ENCODE results near the gene SLC23A3. TPM values are rescaled to one million over a fixed set of nuclear protein-coding genes. Genes with fewer than 3 reads are reported as not detected.
A peak's percentile ranks its signal among the peaks of the same experiment; 100 is the strongest.

Gene SLC23A3
- total and polyA plus RNA-seq, 4 donors = 0.23 to 2.4 (median 0.66) TPM

GRCh38 chr2:219213486-219214071, 43.8 kb upstream of the SLC23A3 start:
- Histone ChIP-seq H3K27ac (ENCODE audit: low read depth in 1 of 2, low read length in 2 of 2) (no peak overlapping the region), H3K36me3 (ENCODE audit: control insufficient read depth in 4 of 4, insufficient read depth in 3 of 4, low read depth in 1 of 4, low read length in 3 of 4) (peaks cover 11 to 37% (median 15%) of the 10 kb centered on the region in 4 donors), H3K4me3 (ENCODE audit: low read depth in 1 of 3, low read length in 3 of 3) (no peak overlapping the region), H3K9me3 (ENCODE audit: control insufficient read depth in 4 of 4, low read length in 3 of 4) (no peaks in the 10 kb centered on the region), H3K27me3 (ENCODE audit: control insufficient read depth in 4 of 4, insufficient read depth in 4 of 4, low read length in 3 of 4) (no peaks in the 10 kb centered on the region), H3K9ac (ENCODE audit: low read depth in 1 of 2, low read length in 2 of 2) (no peak overlapping the region), H3K4me1 (ENCODE audit: control insufficient read depth in 4 of 4, insufficient read depth in 4 of 4, low read length in 3 of 4) (peaks cover 0 to 17% (median 13%) of the 10 kb centered on the region in 4 donors)
- peak; percentile 29 for DNase-seq (ENCODE audit: low spot score)
- TF ChIP-seq ATF3 (IDR thresholded peaks at IDR 0.05) (no peak), ZBTB33 (IDR thresholded peaks at IDR 0.05) (no peak), FOXA1 (IDR thresholded peaks at IDR 0.05) (no peak)
- 96% methylated on average over 10 of the region's 10 CpGs for WGBS

- H3K27me3 ChIP-seq (ENCODE audit: control insufficient read depth in 4 of 4, insufficient read depth in 4 of 4, low read length in 3 of 4) = no peaks in the 10 kb centered on the region
- no peak for TF ChIP-seq HNF4A (conservative IDR thresholded peaks at IDR 0.05)
- TF ChIP-seq YY1 (IDR thresholded peaks at IDR 0.05) = no peak
- no peak for TF ChIP-seq FOXA1 (IDR thresholded peaks at IDR 0.05)
- TF ChIP-seq REST (IDR thresholded peaks at IDR 0.05) = no peak
- TF ChIP-seq RAD21 (IDR thresholded peaks at IDR 0.05) = no peak
- no peak for TF ChIP-seq FOXA2 (IDR thresholded peaks at IDR 0.05)
- no peak for TF ChIP-seq SP1 (IDR thresholded peaks at IDR 0.05)
- no peak for TF ChIP-seq RXRA (IDR thresholded peaks at IDR 0.05)
- TF ChIP-seq TAF1 (conservative IDR thresholded peaks at IDR 0.05) = no peak
- no peak for TF ChIP-seq ZBTB33 (IDR thresholded peaks at IDR 0.05)
- TF ChIP-seq NR2F2 (IDR thresholded peaks at IDR 0.05) = no peak
- no peak for TF ChIP-seq HNF4G (IDR thresholded peaks at IDR 0.05)
- TF ChIP-seq GABPA (IDR thresholded peaks at IDR 0.05 in 1 of 2, conservative IDR thresholded peaks at IDR 0.05 in 1 of 2) = no peak
- TF ChIP-seq ATF3 (IDR thresholded peaks at IDR 0.05) = no peak
- no peak for TF ChIP-seq CTCF (IDR thresholded peaks at IDR 0.05; ENCODE audit: low read depth, low read length, missing input control)
- no peak overlapping the region for H3K27ac ChIP-seq (ENCODE audit: low read depth in 1 of 2, low read length in 2 of 2)
- H3K4me3 ChIP-seq (ENCODE audit: low read depth in 1 of 3, low read length in 3 of 3) = no peak overlapping the region
- H3K4me1 ChIP-seq (ENCODE audit: control insufficient read depth in 4 of 4, insufficient read depth in 4 of 4, low read length in 3 of 4) = peaks cover 3 to 17% (median 16%) of the 10 kb centered on the region in 4 donors
- DNase-seq (ENCODE audit: low spot score) = peak; percentile 32
- H3K9me3 ChIP-seq (ENCODE audit: control insufficient read depth in 4 of 4, low read length in 3 of 4) = no peaks in the 10 kb centered on the region
- WGBS = 89% methylated on average over 8 of the region's 8 CpGs
- peaks cover 11 to 37% (median 15%) of the 10 kb centered on the region in 4 donors for H3K36me3 ChIP-seq (ENCODE audit: control insufficient read depth in 4 of 4, insufficient read depth in 3 of 4, low read depth in 1 of 4, low read length in 3 of 4)
- H3K9ac ChIP-seq (ENCODE audit: low read depth in 1 of 2, low read length in 2 of 2) = no peak overlapping the region
Measured at GRCh38 chr2:219213026-219213415, 43.2 kb upstream of the SLC23A3 start.
